HuH-7 (cell line): ENCODE data around the gene ADCY1.

Source experiments
- DNase-seq: peaks from one replicate; pipeline ENCODE4 v3.0.0; 2011; ENCODE audit warnings: low spot score

Gene ADCY1

DNA sequence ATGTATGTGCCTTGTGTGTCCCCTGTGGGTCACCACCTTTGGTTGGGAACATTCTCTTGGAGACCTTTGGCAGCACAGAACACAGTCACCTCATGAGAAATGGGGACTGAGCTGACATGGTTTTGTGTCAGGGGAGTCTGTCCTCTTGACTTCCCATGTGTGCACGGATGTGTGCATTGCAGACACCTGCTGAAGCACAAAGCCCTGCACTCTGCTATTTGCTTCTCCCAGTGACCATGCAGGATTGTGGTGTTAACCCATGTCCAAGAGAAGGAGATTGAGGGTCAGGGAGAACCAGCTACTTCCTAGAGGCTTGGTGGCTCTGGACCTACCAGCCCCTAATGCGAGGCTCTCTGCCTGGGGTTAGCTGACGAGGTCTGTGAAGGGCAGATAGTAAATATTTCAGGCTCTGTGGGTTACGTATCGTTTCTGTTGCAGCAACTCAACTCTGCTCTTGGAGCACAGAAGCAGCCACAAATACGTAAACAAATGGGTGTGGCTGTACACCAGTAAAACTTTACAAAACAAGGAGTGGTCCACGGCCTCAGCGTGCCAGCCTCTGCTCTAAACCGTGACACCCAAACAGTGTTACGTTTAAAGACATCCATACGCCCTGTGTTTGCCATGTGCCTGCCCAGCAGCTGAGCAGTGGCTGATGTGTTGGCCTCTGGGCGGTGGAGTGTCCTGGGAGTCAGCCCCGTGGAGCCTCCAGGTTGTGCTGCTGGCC, 51.7 kb downstream of the ADCY1 start:
- DNase-seq, result no peak

DNA sequence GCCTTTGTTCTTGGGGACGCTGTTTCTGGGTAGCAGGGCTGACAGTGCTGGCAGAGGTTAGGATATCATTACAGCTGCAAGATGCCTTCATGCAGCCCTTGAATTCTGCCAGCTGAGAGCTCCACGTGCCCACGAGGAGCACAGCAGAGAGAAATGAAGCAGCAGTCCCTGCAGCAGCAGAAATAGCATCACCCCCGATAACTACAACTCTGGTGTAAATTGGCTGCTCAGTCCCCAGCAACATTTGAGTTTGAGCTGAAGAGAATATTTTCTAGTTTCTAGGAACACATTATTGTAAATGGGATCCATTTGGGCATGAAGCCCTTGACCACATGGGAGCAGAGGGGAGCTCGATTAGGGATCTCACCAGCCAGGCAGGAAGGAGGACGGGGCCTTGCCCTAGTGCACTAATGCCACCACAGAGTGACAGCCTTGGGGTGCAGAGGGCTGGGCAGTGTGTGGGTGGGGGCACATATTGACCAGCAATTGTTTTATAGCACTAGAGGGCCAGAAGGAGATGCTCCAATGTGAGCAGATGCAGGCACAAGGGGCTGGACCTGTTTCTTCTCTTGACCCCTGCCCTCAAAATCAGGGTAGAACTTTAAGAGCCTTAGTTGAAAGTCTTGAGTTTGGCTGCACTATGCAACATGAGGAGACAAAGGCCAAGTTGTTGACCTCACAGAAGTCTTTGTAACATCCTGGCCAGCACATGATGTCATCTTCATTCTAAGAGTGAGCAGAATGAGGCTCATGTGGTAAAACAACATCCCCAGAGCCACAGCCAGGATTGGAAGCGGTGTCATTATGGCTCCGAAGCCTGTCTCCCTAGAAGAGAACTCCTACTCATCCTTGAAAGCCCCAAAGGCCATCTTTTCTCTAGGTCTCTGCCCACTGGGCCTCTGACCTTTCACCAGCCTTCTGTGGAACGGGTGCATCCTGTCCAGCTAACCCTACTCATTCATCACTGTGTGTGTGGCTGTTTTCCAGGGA, 52.6 kb downstream of the ADCY1 start:
- DNase-seq, result no peak

DNA sequence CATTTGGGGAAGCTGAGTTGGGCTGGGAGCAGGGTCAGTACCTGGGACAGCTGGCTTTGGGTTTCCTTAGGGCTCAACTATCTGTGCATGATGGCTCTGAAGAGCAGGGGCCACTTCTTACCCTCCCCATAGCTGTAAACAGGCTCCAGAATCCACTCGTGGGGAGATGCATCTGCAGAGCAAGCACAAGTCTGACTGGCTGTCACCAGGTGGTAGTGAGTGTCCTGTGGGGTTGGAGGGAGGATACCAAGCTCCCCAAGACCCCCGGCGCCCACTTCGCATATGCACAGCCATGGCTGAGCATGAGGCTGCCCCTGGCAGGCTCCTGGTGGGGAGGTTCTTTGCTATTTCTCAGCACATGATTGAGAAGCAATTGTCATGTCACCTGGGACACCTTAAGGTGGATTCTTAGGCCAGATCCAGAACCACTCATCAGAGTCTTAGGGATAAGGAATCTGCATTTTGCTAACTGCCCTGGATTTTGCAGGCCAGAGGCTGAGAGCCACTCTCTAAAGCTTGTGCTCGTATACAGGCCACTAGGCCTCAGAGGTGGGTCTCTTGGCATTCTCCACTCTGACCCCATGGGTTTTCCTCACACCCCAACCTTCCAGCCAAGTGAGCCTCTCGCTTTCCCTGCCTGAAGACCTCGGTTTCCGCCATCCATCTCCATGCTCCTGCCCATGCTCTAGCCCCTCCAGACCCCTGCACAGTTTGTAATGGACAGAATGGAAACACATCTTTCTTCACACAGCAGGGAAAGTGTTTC, 53.7 kb downstream of the ADCY1 start:
- DNase-seq, result no peak

DNA sequence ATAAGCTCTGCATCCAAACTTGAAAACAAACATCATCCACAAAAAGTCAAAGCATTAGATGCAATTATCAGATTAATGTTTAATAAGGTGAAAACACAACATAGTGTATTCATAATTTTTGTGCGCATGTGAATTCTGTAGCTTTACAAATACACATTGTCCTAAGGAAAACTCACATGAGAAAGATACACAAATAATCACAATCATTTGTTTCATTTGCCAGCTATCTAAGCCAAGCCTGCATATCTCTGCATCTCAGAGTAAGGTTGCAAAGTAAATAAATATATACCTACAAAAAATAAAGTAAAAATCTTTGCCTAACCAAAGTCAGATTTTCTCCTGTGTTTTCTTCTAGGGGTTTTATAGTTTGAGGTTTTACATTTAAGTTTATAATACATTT, 57.4 kb downstream of the ADCY1 start:
- no peak for DNase-seq

DNA sequence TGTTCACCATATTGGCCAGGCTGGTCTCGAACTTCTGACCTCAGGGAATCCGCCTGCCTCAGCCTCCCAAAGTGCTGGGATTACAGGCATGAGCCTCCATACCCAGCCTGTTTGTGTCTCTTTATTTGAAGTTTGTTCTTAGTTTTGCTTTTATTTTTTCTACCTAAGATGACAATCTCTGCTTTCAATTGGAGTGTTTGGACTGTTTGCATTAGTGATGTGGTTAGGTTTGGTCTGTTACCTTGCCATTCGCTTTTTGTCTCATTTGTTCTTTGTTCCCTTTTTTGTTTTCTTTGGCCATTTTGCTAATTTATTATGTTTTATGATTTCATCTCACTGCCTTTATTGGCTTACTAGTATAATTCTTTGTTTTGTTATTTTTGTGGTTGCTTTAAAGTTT, 62.6 kb downstream of the ADCY1 start:
- DNase-seq, result no peak

DNA sequence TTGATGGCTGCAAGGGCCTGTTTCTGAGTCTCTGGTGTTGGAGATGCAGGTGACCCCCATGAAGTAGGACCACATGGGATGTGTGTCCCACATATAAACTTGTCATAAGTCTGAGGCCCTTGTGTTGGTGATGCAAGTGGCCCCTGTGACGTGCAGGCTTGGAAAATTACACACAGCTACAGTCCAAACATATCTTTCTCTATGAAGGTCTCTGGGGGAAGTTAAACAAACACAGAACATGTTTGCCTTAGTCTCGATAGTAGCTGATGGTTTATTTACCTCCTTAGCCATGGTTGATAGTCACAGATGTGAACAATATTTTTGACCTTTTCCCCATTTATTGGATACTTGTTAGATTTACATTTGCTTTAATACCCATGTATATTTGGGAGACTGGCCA, 64.7 kb downstream of the ADCY1 start:
- peak; percentile 59 for DNase-seq

DNA sequence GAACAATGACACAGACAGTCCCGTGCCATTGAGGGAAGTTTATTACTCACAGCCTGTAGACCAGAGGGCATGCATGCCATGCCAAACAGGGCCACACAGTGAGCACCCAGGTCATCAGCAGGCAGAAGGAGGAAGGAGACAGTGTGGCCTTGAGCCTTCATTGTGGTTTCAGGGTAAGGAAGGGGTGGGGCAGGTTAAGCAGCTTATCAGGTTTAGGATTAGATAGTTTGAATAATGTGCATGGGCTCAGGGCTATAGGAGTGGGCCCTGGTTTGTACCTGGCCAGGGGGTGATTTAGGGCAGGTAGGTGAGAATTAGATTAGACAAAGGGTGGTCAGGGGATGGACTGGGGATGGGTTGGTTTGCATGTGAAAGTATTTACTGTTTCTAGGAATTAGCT, 67.9 kb downstream of the ADCY1 start:
- DNase-seq, result no peak

DNA sequence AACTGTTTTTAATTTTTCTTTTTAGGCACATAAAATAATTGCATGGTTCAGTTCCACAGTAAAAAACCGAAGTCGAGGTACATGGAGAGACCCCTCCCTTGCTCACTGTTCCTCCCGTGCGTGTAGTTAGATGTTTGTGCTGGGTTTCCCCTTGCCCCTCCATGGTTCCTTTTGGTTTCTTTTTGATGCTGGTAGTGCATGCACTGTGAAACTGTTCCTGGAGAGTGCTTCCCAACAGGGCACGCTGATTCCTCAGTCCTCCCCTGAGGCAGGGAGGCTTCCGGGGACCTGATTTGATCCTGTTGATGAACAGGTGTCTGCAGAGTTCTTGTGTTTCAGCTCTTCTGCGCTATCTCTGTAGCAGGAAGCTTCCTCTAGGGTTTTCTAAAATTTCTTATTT, 69.5 kb downstream of the ADCY1 start:
- no peak for DNase-seq

DNA sequence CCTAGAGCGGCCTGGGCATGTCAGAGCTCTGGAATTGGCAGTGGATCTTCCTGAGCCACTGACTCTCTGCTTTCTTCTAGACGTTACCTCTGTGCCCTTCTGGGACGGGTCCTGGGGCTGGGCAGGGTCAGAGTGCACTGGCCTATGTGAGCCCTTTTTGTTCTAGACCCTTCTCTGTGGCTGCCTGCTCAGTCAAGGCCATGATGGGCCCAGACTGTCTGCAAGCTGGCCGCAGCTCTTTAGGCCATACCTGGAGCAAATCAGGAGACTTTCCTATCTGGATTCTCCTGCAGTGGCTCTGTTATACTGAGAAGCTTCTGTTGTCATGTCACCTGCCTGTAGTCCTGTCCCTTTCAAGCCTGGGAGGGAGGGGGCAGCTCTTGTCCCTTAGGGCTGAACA, 70.1 kb downstream of the ADCY1 start:
- DNase-seq, result no peak

DNA sequence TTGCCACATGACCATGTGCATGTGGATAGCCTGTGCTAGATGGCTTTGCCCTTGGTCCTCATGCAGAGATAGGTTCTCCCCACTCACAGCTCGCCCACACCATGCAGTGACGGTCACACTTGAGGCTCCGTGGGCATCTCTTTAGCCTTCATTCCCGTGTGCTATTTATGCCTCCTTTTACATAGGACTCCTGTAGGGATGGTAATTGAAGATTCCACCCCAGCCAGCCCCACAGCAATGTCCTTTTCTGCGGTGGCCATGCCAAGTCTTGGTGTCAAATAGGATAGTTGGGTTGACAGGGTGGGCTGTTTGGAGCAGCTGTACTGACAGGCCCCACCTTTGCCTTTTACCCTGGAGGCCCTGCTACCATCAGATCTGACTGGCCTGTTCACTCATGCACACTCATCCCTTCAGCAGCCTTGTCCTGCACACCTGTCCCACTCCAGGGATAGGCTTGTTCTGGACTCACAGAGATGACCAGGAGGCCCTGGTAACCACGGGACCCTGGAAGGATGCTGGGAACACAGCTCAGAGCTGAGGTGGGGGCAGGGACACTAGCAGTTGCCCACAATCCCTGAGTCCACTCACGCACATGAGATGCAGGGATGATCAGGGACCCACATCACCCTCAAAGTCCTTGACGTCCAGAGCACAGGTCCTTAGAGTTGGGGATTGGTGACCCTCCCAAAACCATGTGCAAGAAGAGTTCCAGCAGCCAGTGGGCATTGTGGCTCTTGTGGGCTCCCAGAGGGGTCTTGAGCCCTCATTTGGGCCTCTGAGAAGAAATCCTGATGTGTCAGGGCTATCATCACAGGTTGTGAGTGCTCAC, 71.2 kb downstream of the ADCY1 start:
- DNase-seq, result no peak

DNA sequence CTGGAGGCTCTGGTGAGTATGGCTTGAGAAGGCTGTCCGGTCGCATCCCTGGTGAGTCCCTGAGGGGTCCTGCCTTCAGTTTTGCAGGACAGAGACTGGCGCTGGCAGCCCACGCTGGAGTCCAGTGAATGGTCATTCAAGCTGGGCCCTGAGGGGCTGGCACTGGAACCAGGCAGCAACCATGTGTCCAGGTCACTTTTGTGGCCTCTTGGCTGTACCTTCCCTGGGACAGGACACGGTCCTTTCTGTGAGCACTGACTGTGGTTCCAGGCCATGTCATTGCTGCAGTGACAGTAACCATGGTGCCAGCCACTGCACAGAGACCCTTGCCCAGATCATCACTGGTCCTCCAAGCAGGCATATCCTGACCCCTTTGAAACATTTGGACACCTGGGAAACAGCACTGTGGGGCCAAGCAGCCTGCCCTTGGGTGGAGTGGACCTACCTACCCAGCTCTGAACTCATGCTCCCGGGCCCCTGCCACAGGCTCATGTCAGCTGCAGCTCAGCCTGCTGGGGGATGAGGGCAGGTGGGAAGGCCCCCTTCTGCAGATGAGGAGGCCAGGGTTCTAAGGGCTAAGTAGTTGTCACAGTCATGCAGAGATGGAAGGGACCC, 72.1 kb downstream of the ADCY1 start:
- DNase-seq, result no peak

DNA sequence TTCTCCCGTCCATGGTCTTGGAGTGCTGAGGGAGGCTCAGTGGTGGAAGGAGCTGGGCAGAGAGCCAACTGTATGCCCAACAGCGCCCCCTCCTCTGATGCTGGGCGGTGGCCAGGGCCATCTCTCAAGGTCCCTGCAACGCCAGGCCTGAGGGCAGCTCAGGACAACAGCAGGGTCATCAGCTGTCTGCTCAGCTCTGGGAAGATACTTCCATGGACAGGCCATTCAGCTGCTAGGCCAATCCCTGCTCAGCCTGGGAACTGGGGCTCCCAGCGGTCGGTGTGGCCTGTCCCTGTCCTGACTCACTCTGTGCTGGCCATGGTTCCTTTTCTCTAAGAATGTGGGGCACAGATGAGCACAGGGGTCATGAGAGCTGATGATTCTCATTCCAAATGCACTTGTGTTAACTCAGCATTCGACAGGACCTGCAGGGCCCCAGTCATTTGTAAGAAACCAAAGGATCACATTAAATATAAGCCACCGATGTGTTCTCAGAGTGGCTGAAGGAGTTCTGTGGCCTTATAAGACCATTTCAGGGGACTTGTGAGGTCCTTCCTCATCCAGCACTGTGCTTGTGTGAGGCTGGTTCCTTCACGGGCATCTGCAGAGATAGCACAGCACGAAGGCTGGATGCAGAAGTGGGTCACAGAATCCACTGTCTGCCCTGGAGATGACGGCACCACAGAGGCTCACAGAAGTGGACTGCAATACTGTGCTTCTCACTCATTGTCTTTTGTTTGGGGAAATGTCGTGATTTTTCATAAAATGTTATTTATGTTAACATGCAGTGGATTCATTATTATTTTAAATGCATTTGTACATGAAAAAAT, 73.0 kb downstream of the ADCY1 start:
- no peak for DNase-seq

DNA sequence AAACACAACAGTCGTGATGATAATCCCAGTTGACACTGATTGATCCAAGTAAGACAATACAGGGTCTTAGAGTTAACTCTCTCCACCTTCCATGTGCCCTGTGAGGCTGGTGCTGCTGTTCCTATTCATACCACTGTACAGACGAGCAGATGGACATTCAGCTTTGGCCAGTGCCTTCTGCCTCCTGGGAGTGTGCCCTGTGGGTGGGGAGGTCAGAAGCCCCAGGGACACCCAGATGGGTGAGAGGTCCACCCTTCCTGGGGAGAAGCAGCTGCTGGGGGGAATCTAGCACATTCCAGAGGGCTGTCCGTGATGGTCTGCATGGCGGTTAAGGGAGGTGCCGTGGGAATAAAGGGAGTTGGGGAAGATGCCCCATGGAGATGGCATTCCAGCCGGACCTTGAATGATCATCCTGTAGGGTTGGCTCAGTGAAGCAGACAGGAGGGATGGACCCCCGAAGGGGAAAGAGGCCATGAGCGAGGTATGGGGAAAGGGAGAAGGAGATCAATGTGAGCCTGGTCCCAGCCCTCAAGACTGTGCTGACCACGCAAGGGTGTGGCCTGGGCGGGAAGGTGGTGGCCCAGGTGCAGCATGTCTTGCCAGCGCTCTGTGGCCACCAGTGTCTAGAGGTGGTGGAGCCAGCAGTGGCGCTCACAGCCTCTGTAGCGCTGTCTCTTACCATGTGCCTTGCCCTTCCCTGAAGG, 74.0 kb downstream of the ADCY1 start:
- no peak for DNase-seq

DNA sequence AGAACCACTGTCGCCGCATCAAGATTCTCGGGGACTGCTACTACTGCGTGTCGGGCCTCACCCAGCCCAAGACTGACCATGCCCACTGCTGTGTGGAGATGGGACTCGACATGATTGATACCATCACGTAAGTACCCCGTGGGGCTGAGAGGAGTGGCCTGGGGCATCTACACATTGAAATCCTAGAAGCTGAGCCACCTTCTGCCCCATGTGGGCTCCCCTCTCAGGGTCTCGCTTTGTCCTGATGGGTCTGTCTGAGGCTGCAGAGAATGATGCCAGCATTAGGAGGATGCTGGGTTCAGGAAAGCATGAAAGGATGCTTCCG, 74.5 kb downstream of the ADCY1 start:
- DNase-seq, result no peak

DNA sequence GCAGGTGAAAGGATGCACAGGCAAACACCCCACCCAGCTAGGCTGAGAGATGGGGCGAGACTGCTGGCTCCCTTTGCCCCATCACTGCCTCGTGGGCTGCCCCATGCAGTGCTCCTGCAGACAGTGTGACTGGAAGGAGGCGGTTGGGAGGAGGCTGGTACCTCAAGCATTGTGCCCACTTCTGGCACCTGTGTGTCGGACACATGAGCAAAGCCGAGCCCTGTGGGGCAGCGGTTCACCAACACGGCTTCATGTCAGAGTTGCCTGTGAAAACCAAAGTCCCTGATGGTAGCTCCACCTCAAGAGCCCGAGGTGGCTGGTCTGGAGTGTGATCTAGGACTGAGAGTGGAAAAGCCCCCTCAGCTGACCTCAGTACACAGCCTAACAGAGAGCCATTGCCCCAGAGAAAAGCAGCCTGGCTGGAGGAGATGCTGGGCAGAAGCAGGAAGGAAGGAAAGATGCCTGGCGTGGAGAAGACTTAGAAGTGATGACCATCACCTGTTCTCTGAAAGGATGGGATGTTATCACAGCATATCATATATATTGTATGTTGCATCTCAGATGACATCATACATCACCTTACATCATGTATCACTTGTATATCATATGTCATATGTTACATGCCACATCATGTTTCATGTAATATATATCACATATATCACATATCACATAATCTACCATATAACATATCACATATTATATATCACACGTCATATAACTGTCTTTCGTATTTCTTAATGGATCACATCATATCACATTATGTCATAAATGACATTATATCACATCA, 75.6 kb downstream of the ADCY1 start:
- no peak for DNase-seq

DNA sequence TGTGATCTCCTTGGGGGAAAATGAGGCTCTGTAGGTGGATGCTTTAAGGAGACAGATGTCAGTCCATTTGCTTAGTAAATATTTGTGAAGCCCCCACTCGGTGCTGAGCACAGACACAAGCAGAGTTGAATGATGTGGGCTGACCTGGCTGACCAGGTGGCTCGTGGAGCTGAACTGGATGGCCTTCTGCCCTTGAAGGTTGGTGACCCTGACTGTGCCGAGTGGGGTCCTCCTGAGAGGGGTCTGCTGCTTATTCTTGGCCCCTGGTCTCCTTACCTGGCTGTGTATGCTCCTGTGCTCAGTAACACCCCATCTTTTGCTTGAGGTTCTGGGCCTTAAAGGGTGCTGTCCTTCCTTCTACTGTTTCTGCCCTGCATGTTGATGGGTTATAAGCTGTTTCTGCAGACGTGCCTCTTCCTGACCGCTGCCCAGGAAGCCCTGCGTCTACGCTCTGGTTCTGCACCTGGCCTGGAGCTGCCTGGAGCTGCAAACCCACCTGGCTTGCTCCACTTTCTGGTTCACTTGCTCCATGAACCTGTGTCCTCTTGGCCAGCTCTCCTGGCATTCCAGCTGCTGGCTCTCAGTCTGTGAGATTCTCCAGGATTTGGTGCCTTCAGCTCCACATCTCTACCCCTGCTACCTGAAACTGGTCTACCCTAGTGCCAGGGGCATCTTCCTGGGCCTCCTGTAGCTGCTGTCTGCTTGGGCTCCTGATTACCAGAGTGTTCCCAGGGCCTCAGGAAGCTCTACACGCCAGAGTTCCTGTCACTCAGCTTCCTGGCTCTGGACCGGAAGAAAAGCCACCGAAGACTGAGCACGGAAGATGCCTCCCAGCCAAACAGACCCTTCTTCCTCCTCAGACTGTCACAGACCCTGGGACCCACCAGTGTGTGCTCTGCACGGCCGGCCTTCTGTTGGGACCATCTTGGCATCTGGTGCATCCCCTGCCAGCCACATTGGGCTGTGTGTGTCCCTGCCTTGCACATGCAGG, 76.5 kb downstream of the ADCY1 start:
- no peak for DNase-seq

DNA sequence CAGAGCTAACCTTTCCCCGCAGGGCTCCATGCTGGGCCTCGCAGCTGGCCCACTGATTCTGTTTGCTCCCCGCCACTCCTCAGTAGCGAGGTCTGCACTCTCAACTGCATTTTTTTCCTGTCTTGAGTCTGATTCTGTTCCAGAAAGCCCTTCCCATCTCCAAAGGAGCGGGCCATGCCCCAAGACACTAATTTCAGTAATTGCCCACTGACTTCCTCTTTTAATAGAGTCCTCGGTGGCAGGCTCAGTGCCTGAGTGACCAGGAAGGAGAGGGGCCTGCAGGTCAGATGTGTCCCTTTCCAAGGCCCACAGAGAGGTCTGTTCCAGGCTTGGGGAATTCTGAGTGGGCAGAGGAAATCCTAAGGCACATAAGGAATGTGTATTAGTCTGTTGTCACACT, 77.4 kb downstream of the ADCY1 start:
- no peak for DNase-seq

DNA sequence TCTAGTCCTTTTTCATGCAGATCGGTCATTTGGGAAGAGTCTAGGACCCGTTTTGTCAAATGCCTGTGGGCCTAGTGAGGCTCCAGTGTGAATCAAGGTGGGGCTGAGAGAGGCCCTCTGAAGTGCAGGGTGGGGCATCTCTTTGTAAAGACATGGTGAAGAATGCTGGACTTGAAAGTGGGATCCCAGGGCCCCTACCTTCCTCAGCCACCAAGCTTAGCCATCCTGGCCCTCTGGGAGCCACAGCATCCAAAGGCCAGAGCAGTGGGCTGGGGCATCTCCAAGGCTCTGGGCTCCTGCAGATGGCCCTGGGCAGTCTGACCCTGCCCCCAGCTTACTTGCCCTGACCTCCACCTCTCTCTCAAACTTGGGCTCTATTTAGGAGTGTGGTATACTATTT, 78.5 kb downstream of the ADCY1 start:
- no peak for DNase-seq
